ENCODE measurements around the gene MCF2L.
A peak's percentile ranks its signal among the peaks of the same experiment; 100 is the strongest.
"Not testable (repeated sequence)": the region's sequence is repeated elsewhere in the genome, so short reads cannot be mapped to it uniquely, and the experiment has no call there.

Gene MCF2L

GRCh38 chr13:113105921-113106452, 137.0 kb downstream of the MCF2L start:
- DNase-seq: no peak

- no peak for DNase-seq
Measured at GRCh38 chr13:113106711-113107351, 137.8 kb downstream of the MCF2L start.

GRCh38 chr13:113108521-113108920, 139.5 kb downstream of the MCF2L start:
- DNase-seq: not testable (repeated sequence)

- DNase-seq: no peak
Measured at GRCh38 chr13:113109151-113110047, 140.4 kb downstream of the MCF2L start.

GRCh38 chr13:113110048-113110851, 141.2 kb downstream of the MCF2L start:
- peak; percentile 11 for DNase-seq

- DNase-seq: no peak
Measured at GRCh38 chr13:113110852-113111315, 141.9 kb downstream of the MCF2L start.

- DNase-seq: not testable (repeated sequence)
Measured at GRCh38 chr13:113111821-113112220, 142.8 kb downstream of the MCF2L start.

GRCh38 chr13:113112475-113112874, 143.5 kb downstream of the MCF2L start:
- DNase-seq: not testable (repeated sequence)

- no peak for DNase-seq
Measured at GRCh38 chr13:113112893-113113845, 144.2 kb downstream of the MCF2L start.

GRCh38 chr13:113113846-113114271, 144.8 kb downstream of the MCF2L start:
- DNase-seq: no peak

- no peak for DNase-seq
Measured at GRCh38 chr13:113114511-113115362, 145.7 kb downstream of the MCF2L start.

- DNase-seq: no peak
Measured at GRCh38 chr13:113115363-113116205, 146.6 kb downstream of the MCF2L start.

- no peak for DNase-seq
Measured at GRCh38 chr13:113116206-113116800, 147.3 kb downstream of the MCF2L start.

GRCh38 chr13:113116871-113117271, 147.9 kb downstream of the MCF2L start:
- no peak for DNase-seq

GRCh38 chr13:113117335-113117872, 148.4 kb downstream of the MCF2L start:
- peak; percentile 20 for DNase-seq

- DNase-seq: no peak
Measured at GRCh38 chr13:113117911-113118260, 148.9 kb downstream of the MCF2L start.

GRCh38 chr13:113118261-113119021, 149.4 kb downstream of the MCF2L start:
- no peak for DNase-seq

GRCh38 chr13:113119166-113119821, 150.3 kb downstream of the MCF2L start:
- DNase-seq: no peak
